SK-N-SH (cell line): ENCODE data around the gene ULK3. TPM values are rescaled to one million over a fixed set of nuclear protein-coding genes. Genes with fewer than 3 reads are reported as not detected.

Experiments
- CTCF ChIA-PET: fragments of 300-600, 350-600 bp; formaldehyde crosslinking; extraction: SDS; loops from one replicate; lab custom pipeline; 2021; lab: Yijun Ruan, JAX
- POLR2A ChIA-PET: fragments of 350-600 bp; sonication (Branson Sonifier 250); formaldehyde crosslinking; extraction: SDS; loops from one replicate; lab custom pipeline; 2020; ENCODE audit warnings: antibody characterized with exemption, inconsistent platforms; lab: Yijun Ruan, JAX
- DNase-seq: peaks from one replicate; pipeline ENCODE4 v3.0.0; 2012
- H2AFZ ChIP-seq: fragments of 200-600 bp; sonication (generic); 2 replicates; pipeline ENCODE4 v1.8.1; 2016; ENCODE audit warnings: antibody characterized with exemption, mild to moderate bottlenecking, low read depth
- H3F3A ChIP-seq: fragments of 200-600 bp; sonication (generic); replicated peaks from 2 replicates; pipeline ENCODE3; 2016; ENCODE audit warnings: antibody characterized with exemption, mild to moderate bottlenecking; ENCODE audit not compliant: insufficient read depth
- H3K27ac ChIP-seq, 2 experiments: fragments of 200-500 bp in 1 of 2; fragments of 200-600 bp in 1 of 2; sonication (Bioruptor generic) in 1 of 2; sonication (generic), shearing (Covaris generic) in 1 of 2; 2 replicates each; pipeline versions ENCODE4 v1.5.1 to v1.6.1; 2014 to 2016; ENCODE audit warnings: low read depth in 2 of 2, inconsistent platforms in 1 of 2, low read length in 1 of 2, mild to moderate bottlenecking in 1 of 2, mixed read lengths in 1 of 2
- H3K27me3 ChIP-seq: fragments of 200-600 bp; sonication (generic), shearing (Covaris generic); 2 replicates; pipeline ENCODE4 v1.6.1; 2016; ENCODE audit warnings: mixed run types; ENCODE audit not compliant: insufficient read depth
- H3K36me3 ChIP-seq, 2 experiments: fragments of 200-500 bp in 1 of 2; fragments of 200-600 bp in 1 of 2; sonication (Bioruptor generic) in 1 of 2; sonication (generic) in 1 of 2; replicated peaks in 1 of 2; 2 replicates each; pipeline versions ENCODE3 to v1.5.1; 2014 to 2016; ENCODE audit warnings: low read length in 1 of 2, mild to moderate bottlenecking in 1 of 2; ENCODE audit not compliant: insufficient read depth in 2 of 2, control insufficient read depth in 1 of 2
- H3K4me1 ChIP-seq, 2 experiments: fragments of 200-500 bp in 1 of 2; fragments of 200-600 bp in 1 of 2; sonication (Bioruptor generic) in 1 of 2; sonication (generic), shearing (Covaris generic) in 1 of 2; 2 replicates each; pipeline versions ENCODE4 v1.5.1 to v1.6.1; 2014 to 2016; ENCODE audit warnings: low read depth in 1 of 2, low read length in 1 of 2, mixed run types in 1 of 2; ENCODE audit not compliant: insufficient read depth in 2 of 2, control insufficient read depth in 1 of 2
- H3K4me2 ChIP-seq: fragments of 200-600 bp; sonication (generic), shearing (Covaris generic); 2 replicates; pipeline ENCODE4 v1.6.1; 2017; ENCODE audit warnings: mixed run types
- H3K4me3 ChIP-seq, 2 experiments: fragments of 200-500 bp in 1 of 2; fragments of 200-600 bp in 1 of 2; sonication (Bioruptor generic) in 1 of 2; sonication (generic), shearing (Covaris generic) in 1 of 2; 2 replicates each; pipeline versions ENCODE4 v1.5.1 to v1.8.1; 2014 to 2016; ENCODE audit warnings: low read depth in 2 of 2, inconsistent platforms in 1 of 2, low read length in 1 of 2, mild to moderate bottlenecking in 1 of 2, mixed read lengths in 1 of 2, moderate library complexity in 1 of 2
- H3K79me2 ChIP-seq: fragments of 200-600 bp; sonication (generic); 2 replicates; pipeline ENCODE4 v1.8.1; 2017; ENCODE audit warnings: mild to moderate bottlenecking; ENCODE audit not compliant: insufficient read depth
- H3K9ac ChIP-seq: fragments of 200-600 bp; sonication (generic); 2 replicates; pipeline ENCODE4 v1.6.1; 2017; ENCODE audit warnings: mixed run types
- H3K9me2 ChIP-seq: fragments of 200-600 bp; sonication (generic); 2 replicates; pipeline ENCODE4 v1.6.1; 2017; ENCODE audit warnings: mixed run types
- H3K9me3 ChIP-seq: fragments of 200-600 bp; sonication (generic); 2 replicates; pipeline ENCODE4 v1.6.1; 2017; ENCODE audit warnings: mixed run types, mild to moderate bottlenecking, moderate library complexity
- H4K20me1 ChIP-seq: fragments of 200-600 bp; sonication (generic); 2 replicates; pipeline ENCODE4 v1.6.1; 2017; ENCODE audit warnings: mild to moderate bottlenecking, mixed run types; ENCODE audit not compliant: insufficient read depth
- CHD2 ChIP-seq: fragments of 150-350 bp; IDR thresholded peaks from 2 replicates; pipeline ENCODE4 v1.6.1; 2018; ENCODE audit warnings: low read length; ENCODE audit not compliant: partially characterized antibody
- CTCF ChIP-seq: fragments of 200-600 bp; sonication (generic); IDR thresholded peaks from 2 replicates; pipeline ENCODE4 v1.6.1; 2017; ENCODE audit warnings: antibody characterized with exemption, mild to moderate bottlenecking, moderate library complexity
- EP300 ChIP-seq, 2 experiments: IDR thresholded peaks; 2 replicates each; pipeline versions ENCODE4 v1.4.0 to v1.6.1; 2012; ENCODE audit warnings: borderline replicate concordance in 1 of 2, low read depth in 1 of 2, low read length in 1 of 2
- FOXJ3 ChIP-seq: sonication (generic); formaldehyde crosslinking; IDR thresholded peaks from 2 replicates; pipeline ENCODE4 v1.5.1; 2020; ENCODE audit warnings: mild to moderate bottlenecking, missing genetic modification reagents
- JUND ChIP-seq: IDR thresholded peaks from 2 replicates; pipeline ENCODE4 v1.4.0; 2012
- NFIC ChIP-seq: IDR thresholded peaks from 2 replicates; pipeline ENCODE4 v1.4.0; 2012; ENCODE audit warnings: borderline replicate concordance
- NRF1 ChIP-seq: IDR thresholded peaks from 2 replicates; pipeline ENCODE4 v1.6.1; 2012; ENCODE audit warnings: low read depth, mild to moderate bottlenecking, low read length
- PBX3 ChIP-seq: IDR thresholded peaks from 2 replicates; pipeline ENCODE4; 2012
- POLR2AphosphoS5 ChIP-seq: IDR thresholded peaks from 2 replicates; pipeline ENCODE4 v1.6.1; 2012; ENCODE audit warnings: low read depth, low read length
- RAD21 ChIP-seq: IDR thresholded peaks from 2 replicates; pipeline ENCODE4 v1.6.1; 2012; ENCODE audit warnings: mild to moderate bottlenecking, low read length
- RFX5 ChIP-seq: IDR thresholded peaks from 2 replicates; pipeline ENCODE4 v1.6.1; 2012; ENCODE audit warnings: mild to moderate bottlenecking, improper control_type of control experiment, low read length
- RXRA ChIP-seq: IDR thresholded peaks from 2 replicates; pipeline ENCODE4 v1.4.0; 2012; ENCODE audit warnings: low read depth, mild to moderate bottlenecking, borderline replicate concordance
- SIN3A ChIP-seq: IDR thresholded peaks from 2 replicates; pipeline ENCODE4 v1.6.1; 2012; ENCODE audit warnings: low read depth, mild to moderate bottlenecking, low read length, moderate library complexity, borderline replicate concordance
- SMC3 ChIP-seq: IDR thresholded peaks from 2 replicates; pipeline ENCODE4 v1.6.1; 2012; ENCODE audit warnings: low read depth, low read length, improper control_type of control experiment
- TAF1 ChIP-seq: IDR thresholded peaks from 2 replicates; pipeline ENCODE4 v1.6.1; 2012; ENCODE audit warnings: low read depth, mild to moderate bottlenecking, low read length, moderate library complexity, borderline replicate concordance
- WGBS: methylation state at CpG from one replicate; pipeline ENCODE4 v1.1.6; 2017; ENCODE audit warnings: low lambda C conversion rate; 5-methylcytosine and 5-hydroxymethylcytosine counted together
- polyA plus RNA-seq, 3 experiments: library from polyadenylated mRNA; depleted of rRNA; stranded (reverse); fragments of >200 nt; gene quantifications; 2 replicates each; pipeline ENCODE4 v1.2.3, GENCODE V29; 2012

Gene ULK3
- polyA plus RNA-seq, 1 of the 3 experiments (the other 2 are of a cell fraction), result 41.3 TPM

GRCh38 chr15:74857671-74858368, 14.9 kb upstream of the ULK3 start:
- ChIA-PET POLR2A (interaction anchor here (0.7 to 1.0 kb wide), 2 partner anchors 12 to 13 kb away, joined by 3 read pairs; no protein-coding TSS in a partner anchor), CTCF (interaction anchor here (0.7 to 3.1 kb wide), 5 partner anchors 11 to 92 kb away, joined by 3 to 16 read pairs (median 5); no protein-coding TSS in a partner anchor)
- peaks cover 72% of the 10 kb centered on the region for H3K79me2 ChIP-seq

More at GRCh38 chr15:74857671-74858368, 14.9 kb upstream of the ULK3 start:
- no peak overlapping the region for H2AFZ ChIP-seq
- no peak overlapping the region for H3K4me2 ChIP-seq
- WGBS, result 90% methylated on average over 9 of the region's 9 CpGs
- TF ChIP-seq NFIC, result no peak
- no peak for TF ChIP-seq SMC3
- TF ChIP-seq CHD2, result no peak
- no peak for TF ChIP-seq JUND
- no peak for TF ChIP-seq EP300 (IDR thresholded peaks at IDR 0.05; ENCODE audit: borderline replicate concordance in 1 of 2, low read depth in 1 of 2, low read length in 1 of 2)
- TF ChIP-seq SIN3A, result no peak
- TF ChIP-seq RAD21, result no peak
- TF ChIP-seq RFX5, result no peak
- TF ChIP-seq RXRA, result no peak
- TF ChIP-seq CTCF, result no peak
- TF ChIP-seq NRF1, result no peak
- no peak for TF ChIP-seq PBX3
- TF ChIP-seq TAF1, result no peak
- TF ChIP-seq FOXJ3 (CRISPR knock-in tag), result no peak
- no peak for TF ChIP-seq POLR2AphosphoS5
- no peaks in the 10 kb centered on the region for H3F3A ChIP-seq
- H4K20me1 ChIP-seq, result peaks cover 16% of the 10 kb centered on the region; the same call in 1 of the 2 replicates
- no peak for DNase-seq
- peaks cover 3 to 14% of the 10 kb centered on the region in 2 experiments for H3K36me3 ChIP-seq
- no peaks in the 10 kb centered on the region for H3K27me3 ChIP-seq
- no peaks in the 10 kb centered on the region for H3K9me2 ChIP-seq
- peak overlapping the region in 1 of 2 experiments; percentile 3; a peak in 1 of 4 replicates for H3K27ac ChIP-seq
- H3K9ac ChIP-seq, result no peak overlapping the region
- peaks cover 0 to 18% of the 10 kb centered on the region in 2 experiments; a peak in 1 of 4 replicates for H3K4me1 ChIP-seq
- H3K9me3 ChIP-seq, result no peaks in the 10 kb centered on the region
- H3K4me3 ChIP-seq, result no peak overlapping the region
